GM11168 (cell line): ENCODE measurements around the gene CXCL1.

ENCODE experiments used
- in situ Hi-C: fragments of 300-500 bp; cut with MboI; formaldehyde crosslinking; loops from one replicate; pipeline ENCODE4 v1.12.0; 2022; ENCODE audit warnings: low sequenced_read_pairs; ENCODE audit not compliant: unreplicated experiment

Gene CXCL1

DNA sequence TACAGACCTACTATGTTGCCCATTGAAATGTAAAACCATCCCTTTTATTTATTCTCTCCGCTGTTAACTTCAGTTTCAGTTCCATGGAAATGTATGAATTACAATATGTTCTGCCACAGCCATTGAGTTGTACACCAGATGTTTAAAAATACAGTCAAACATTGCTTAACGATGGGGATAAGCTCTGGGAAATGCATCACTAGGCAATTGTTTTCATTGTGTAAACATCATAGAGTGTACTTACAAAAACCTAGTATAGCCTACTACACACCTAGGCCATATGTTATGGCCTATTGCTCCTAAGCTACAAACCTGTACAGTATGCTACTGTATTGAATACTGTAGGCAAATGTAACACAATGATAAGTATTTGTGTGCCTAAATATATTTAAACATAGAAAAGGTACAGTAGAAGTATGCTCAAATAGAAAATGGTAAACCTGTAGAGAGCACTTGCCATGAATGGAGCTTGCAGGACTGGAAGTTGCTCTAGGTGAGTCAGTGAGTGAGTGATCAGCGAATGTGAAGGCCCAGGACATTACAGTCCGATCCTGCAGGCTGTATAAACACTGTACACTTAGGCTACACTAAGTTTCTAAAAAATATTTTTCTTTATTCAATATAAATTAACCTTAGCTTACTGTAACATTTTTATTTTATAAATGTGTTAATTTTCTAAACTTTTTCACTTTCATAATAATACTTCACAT, 18.8 kb upstream of the CXCL1 start:
- in situ Hi-C loops, result no loop called here

DNA sequence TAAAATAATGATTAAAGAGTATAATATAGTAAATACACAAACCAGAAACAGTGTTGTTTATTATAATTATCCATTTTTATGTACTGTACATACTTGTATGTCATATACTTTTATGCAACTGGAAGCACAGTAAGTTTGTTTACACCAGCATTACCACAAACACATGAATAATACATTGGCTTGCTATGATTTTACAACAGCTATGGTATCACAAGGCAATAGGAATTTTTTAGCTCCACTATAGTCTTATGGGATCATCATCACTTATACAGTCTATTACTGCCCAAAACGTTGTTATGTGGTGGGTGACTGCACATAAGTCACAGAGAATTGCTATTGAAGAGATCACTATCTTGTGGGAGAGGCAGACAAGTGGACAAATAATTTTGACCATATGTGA, 17.9 kb upstream of the CXCL1 start:
- in situ Hi-C loops, result no loop called here

DNA sequence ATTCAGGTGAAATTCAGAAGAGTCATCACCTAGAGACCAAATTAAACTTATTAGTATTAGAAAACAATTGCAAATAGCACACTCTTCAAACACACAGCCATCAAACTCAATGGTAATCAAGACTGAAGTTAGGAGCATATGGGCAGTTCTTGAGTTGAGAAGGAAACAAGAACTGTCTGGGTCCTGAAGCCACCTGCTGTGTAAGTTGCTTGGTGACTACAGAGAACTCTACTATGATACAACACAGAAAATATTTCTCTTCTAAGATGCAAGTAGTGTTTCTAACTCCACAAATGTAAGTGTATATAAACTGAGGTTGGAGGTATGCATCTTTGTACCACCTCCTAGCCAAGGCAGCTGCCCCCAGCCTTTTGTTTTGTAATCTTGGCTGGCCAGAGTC, 16.4 kb upstream of the CXCL1 start:
- in situ Hi-C loops, result no loop called here

DNA sequence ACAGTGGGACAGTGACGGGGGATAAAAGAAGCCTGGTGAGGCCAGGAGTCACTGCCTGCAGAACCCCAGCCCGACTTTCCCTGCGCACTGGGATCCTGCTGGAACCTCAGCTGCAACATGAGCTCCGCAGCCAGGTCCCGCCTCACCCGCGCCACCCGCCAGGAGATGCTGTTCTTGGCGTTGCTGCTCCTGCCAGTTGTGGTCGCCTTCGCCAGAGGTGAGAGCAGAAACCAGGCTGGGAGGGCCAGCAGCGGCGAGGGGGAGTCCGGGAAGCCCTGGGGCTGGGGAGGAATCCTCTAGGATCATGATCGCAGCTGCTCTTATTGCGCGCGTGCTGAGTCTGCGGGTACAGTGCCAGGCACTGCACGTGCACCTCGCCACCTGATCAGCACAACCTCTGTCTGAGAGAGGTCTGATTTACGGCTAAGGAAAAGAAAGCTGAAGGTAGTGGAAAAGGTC, 15.9 kb upstream of the CXCL1 start, which contains the start of gene PF4V1:
PF4V1 (plus strand) TSS at position 51 of the 459 bp plus-strand sequence; CDS start at position 118, 67 bp downstream.
- in situ Hi-C loops, result no loop called here

DNA sequence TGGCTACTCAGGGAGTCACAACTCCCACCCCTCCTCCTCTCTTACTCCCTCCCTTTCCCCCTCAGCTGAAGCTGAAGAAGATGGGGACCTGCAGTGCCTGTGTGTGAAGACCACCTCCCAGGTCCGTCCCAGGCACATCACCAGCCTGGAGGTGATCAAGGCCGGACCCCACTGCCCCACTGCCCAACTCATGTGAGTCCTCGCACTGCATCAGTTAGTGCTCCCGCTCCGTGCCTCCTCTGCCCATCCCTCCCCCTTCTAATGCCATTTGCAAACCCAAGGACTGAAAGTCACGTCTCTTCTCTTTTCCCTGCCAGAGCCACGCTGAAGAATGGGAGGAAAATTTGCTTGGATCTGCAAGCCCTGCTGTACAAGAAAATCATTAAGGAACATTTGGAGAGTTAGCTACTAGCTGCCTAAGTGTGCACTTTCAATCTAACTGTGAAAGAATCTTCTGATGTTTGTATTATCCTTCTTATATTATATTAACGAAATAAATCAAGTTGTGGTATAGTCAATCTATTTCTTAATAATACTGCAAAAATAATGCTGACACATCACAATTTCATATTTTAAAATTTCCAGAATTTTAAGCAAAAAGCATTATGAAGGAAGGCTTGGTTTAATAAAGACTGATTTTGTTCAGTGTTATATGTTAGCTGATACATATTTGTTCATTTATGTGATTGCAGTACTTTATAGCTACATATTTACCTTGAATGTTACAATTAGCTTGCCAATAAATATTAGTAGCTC, 15.3 kb upstream of the CXCL1 start:
- in situ Hi-C loops, result no loop called here

DNA sequence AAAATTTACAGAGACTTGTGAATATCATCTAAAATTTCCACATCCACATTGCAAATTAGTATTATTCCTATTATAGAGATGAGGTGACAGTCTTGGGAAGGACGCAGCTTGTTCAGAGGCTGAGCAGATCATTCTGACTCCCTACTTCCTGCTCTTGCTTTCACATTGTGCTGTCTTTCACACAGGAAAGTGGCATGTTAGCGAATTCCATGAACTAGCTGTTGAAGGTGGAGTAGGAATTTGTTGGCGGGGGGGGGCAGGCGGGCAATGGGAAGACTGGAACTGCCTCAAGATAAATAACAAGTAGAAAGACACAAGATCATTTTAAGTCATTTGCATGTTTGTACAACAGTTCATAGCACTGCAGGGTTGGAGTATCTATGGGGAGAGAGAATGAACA, 13.8 kb upstream of the CXCL1 start:
- in situ Hi-C loops, result no loop called here

DNA sequence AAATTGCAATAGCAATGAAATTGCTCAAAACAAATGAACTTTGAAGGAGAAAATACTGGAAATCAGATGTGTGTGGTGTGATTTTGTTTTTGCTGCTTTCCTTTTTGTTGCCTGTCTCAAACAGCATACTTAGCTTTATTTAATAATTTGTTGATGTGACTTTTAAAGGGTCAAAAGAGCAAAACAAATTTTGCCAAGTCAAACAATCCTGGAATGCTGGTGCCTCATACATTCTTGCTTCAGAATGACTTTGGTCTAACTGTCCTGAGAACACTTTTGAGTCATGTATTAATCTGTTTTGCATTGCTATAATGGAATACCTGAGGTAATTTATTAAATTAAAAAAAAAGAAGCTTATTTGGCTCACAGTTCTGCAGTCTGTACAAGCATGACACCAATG, 12.7 kb upstream of the CXCL1 start:
- in situ Hi-C loops, result no loop called here

DNA sequence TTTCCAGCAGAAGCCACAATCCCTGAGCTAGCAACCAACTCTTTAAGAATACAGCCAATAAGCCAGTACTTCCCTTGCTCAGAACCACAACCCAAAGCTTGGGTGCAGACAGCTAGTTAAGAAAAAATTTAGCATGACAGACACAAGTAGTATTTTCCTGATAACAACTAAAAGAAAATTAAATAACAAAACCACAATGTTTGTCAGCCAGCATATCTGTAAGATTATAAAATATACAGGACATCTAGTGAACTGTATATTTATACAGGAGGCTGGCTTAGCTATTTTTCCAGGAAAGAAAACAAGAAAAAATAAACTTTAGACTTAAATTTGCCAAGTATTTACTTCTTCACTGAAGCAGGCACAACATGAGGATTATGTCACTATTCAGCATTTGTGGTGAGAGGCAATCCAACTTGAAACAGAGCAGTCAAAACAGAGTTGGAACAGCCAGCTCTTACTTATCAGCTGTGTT, 9.5 kb upstream of the CXCL1 start:
- in situ Hi-C loops, result no loop called here

DNA sequence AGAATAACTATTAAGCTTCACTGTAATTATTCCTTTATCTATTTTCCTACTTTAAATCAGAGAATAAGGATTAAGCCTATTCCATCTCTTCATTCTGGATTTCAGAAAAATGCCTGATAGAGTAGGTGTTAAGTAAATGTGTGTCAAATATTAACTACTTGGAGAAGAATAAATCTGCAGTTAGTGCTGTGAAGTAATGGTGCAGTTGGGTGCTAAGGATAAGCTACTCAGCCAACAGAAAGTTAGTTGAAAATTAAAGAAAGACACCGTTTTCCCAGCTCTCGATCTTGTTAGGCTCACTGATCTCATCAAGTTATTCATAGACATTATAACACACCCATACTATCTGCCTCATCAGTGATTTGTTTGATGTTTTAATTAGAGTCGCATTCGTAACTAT, 9.0 kb upstream of the CXCL1 start:
- in situ Hi-C loops, result no loop called here

DNA sequence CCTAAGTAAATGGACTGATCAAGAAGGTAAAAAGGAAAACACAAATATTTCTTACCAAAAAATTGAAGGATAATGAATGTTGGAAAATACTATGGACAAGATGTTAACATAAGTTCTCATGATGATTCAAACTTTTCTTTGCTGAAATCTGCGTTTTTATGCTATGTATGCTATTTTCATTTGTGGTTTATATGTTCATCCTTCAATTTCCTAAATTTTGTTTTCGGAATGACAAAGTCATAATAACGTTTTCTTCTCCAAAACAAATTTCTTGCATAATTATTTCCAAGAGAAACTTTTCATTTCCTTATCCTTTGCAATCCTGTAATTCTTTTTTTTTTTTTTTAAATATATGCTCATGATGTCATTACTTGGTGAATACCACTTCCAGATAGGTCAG, 8.3 kb upstream of the CXCL1 start:
- in situ Hi-C loops, result no loop called here

DNA sequence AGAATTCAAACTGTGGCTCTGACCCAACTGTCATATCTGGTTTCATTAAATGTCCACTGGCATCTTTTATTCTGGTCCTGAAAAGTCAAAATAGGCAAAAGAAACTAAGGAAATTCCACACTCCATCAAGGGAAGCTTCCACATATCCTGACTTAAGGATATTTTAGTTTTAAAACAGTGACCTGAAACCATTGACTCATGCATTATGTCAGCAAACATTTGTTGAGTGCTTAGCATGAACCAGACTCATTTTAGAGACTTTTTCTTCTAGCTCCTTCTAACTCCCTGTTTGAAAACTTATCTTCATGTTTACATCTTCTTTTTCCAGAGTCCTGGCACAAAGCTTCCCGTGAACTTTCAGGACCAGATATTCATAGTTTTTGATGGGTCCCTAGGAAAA, 6.9 kb upstream of the CXCL1 start:
- in situ Hi-C loops, result no loop called here

DNA sequence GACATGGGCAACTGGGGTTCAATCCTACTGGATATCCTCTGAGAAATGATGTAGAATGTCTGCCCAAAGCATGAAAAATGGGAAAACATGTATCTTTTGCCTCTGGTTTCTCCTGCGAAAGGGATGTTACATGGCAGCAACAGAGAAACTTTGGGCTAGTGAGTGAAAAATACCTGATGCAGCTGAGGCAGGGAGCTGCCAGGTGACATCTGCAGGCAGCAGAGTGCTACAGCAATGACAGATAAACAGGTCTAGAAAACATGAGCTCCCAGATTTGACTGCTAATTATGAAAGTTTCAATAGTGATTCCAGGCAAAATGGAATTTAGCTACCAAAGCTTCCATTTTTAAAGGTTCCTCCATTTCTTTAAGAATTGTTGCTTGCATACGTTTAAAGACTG, 4.8 kb upstream of the CXCL1 start:
- in situ Hi-C loops, result no loop called here

DNA sequence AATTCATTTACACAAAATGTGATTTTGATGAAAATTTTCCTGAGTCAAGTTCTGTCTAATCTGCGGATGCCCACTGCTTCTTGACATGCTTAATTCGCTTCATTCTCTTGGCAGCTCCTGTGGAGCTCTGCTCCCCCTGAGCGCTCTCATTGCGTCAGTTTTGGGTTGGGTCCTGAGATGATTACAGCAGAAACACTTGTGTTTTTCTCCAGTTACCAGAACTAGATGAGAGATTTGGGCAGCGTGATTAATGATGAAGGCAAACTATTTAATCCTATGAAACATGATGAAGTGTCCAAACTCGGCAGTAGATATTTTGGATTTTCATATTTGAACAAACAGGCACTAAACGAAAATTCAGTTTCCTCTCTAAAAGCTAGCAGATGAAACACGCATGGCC, 4.2 kb upstream of the CXCL1 start:
- in situ Hi-C loops, result no loop called here

DNA sequence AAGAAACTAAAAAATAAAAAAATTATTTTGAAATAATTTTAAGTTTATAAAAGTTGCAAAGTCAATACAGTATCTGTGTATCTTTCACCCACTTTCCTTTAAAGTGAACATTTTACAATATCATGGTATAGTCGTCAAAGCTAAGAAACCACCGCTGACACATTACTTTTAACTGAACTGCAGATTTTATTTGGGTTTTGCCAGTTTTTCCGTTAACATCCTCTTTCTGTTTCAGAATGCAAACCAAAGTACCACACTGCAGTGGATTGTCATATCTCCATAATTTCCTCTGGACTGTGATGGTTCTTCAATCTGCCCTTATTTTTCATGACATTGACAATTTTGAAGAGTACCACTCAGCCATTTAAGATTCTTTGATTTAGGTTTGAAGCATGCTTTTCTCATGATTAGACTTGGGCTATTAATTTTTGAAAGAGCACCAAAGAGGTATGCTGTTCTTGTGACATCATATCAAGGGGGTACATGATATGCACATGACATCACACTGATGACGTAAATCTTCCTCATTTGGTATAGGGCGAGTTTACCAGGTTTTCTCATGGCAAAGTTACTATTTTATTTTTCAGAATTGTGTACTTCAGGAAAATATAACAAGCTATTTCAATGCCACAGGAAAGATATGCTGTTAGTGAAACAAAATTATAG, 3.6 kb upstream of the CXCL1 start:
- in situ Hi-C loops, result no loop called here

DNA sequence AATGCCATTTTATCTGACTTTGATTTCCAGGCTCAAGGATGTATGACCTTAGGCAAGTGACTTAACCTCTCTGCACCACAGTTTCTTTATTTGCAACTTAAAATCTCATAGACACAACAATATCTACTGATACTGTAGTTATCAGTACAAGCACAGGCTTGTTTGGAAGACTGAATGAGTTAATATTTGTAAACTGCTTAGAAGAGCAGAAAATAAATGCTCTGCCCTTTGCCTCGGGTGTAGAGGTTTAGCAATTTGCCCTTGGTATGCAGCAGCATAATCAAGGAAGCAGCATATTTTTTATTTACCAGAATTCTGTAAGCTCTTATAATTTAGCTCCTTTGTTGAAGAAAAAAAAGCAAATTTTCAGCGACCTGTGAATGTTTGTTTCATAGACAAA, 2.9 kb upstream of the CXCL1 start:
- in situ Hi-C loops, result no loop called here

DNA sequence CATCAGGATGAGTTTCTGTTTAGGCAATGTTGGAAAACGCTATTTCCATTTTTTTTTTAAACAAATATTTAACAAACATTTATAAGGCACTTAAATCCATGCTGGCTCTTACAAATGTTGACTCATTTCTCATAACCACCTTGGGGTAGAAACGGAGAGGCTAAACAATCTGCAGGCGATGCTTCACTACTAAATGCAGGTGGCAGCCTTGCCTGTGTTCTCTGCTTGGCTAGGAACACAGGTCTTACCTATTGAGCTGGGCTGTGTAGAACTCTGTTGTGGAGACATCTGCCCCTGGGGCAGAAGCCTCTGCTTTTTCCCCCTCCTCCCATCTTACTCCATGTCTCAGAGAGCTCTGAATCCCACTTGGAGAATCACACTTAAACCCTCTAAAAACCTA, 1.4 kb upstream of the CXCL1 start:
- in situ Hi-C loops, result no loop called here

DNA sequence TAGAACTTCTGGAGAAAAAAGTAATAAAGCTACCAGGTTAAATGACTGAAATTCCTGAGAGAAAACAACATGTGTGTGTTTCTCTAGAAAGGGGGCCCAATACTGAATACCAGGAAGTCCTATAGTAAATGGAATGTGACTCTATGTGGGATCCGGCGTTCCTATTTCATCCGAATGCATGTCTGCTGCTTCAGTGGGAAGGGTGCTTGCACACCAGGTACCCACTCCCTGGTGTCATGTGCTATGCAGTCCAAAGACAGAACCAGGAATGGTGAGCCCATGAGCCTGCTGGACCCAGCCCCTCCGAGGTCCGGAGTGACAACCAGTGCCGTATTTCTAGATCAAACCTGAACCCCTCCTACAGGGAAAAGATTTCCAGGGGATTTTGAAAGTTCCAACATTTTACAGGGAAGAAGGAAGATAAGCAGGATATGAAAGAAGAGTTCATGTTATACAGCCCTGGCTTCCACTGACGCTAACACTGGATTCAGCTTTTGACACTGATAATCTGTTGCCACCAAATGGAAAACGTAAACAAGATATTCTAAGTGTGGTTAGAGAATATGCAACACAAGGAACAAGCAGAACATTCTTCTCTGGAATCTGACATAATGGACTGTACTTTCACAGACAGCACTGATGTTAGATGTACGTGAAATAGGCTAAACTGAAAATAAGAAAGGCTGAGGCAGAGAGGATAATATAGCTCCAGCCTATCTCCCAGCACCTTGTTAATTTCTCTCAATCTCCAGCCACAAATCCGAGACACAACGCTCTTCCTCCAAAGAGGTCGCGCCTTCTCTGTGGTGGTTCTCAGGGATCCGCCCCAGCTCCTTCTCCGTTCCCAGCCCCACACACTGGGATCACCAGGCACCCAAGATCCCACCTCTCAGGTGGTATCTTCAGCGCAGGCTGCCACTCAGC, 725 bp upstream of the CXCL1 start:
- in situ Hi-C loops, result no loop called here

DNA sequence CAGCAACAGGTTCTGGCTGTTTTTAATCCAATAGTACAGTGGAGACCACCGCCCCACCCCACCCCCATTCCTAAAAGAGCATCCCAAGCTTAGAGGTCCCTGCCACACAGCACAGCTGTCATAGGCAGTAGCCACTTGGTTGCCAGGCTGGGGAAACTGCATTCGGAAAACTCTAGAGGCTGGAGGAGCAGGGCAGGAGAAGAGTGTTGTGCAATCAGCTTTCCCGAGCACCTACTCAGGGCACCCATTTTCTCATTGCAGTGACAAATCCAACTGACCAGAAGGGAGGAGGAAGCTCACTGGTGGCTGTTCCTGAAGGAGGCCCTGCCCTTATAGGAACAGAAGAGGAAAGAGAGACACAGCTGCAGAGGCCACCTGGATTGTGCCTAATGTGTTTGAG, 1.1 kb downstream of the CXCL1 start:
- in situ Hi-C loops, result no loop called here

DNA sequence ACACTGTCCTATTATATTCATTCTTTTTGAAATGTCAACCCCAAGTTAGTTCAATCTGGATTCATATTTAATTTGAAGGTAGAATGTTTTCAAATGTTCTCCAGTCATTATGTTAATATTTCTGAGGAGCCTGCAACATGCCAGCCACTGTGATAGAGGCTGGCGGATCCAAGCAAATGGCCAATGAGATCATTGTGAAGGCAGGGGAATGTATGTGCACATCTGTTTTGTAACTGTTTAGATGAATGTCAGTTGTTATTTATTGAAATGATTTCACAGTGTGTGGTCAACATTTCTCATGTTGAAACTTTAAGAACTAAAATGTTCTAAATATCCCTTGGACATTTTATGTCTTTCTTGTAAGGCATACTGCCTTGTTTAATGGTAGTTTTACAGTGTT, 1.6 kb downstream of the CXCL1 start:
- in situ Hi-C loops, result no loop called here
